ENCODE results near the gene KLC1.

Gene KLC1

DNA sequence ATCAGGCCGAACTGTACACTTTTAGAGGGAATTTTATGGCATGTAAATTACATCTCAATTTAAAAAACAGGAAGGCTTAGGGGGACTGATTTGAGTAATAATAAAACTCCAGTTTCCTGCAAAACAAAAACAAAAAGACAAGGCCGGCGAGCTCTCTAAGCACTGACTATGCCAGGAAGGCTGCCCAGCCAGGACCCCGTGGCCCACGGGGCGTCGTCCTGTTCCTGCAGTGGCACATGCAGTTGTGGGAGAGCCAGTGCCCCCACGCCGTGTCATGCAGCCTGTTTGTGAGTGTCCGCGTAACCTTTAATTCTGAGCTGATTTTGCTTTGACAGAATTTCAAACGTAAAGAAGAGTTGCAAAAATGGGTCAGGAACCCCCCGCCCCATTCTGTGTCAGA is 75.7 kb downstream of the KLC1 start:
- no peak for DNase-seq

DNA sequence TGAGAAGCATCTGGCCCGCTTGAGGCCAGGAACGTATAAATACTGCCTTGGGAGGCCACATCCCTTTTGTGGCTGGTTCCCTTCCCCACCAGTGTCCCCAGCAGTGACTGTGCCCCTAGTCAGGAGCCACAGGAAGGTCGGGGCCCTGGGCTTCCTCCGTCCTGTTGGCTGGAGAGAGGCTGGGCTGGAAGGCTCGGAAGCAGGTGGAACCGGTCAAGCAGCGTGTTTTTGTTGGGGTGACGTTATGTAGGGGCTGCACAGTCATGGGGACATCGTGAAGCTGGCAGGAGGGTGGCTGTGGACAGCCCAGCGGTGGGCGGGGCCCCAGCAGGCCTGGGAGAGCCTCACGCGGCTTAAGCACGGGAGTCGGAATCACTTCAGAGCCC is 76.1 kb downstream of the KLC1 start:
- no peak for DNase-seq

DNA sequence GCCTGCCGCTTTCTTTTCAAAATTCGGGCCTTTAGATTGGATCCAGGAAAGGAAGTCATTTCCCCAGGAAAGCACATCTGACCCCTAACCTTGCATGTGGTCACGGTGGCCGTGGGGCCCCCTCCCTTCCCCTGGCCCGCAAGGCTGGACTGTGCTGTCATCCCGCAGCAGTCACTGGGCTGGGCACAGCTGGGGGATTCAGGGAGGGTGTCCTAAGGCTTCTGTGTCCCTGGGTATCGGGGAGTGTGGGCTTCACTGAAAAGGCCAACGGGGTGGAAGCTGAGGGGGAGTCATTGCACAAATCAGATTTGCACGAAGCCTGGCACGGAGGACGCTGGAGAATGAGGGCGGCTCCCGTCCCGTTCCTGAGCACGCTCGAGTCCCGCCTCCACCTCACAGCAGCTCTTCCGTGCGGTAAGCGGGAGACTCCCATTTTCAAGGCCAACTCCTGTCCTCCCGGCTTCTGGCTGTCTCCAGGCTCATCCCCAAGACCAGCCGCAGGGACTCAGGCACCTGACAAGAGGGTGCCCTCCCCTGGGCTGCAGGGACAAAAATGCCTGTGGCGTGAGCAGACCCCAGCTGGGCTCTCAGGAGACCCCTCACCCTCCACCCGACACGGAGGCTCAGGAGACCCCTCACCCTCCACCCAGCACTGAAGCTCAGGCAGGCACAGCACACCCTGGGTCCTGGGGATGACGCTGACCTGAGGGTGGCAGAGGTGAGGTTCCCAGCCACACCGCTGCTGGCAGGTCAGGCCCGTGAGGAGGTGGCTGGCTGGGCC is 76.7 kb downstream of the KLC1 start:
- no peak for DNase-seq

DNA sequence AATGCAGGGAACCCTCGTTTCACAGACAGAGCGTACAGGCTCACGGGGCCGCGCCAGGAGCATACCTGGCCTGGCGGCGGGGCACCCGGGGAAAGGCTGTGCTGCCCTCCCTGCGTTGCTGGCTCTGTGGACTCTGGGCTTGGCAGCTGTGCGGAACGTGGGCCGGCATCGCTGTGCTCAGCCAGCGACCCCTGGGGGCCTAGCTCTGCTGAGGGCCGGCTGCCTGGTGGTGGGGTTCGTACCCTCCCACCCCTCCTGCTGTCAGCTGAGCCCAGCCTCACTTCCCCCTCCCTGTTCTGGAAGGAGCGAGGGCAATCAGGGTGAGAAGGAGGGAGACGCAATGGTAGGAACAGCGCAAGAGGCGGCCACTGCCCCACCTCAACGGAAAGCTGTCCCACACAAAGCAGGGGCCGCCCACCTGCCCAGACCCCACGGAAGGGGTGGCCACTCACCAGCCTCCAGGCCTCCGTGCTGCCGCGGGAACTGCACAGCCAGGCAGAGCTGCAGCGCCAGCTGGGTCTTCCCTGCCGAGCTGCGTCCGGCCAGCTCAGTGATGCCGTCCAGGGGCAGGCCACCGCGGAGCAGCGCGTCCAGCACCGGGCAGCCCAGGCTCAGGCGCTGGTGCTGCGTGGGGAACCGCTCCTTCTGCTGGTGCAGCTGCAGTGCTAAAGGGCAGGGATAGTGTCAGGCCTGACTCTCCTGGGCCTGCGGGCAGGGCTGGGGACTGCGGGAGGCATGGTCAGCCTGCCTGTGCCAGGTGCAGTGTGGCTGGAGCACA is 77.7 kb downstream of the KLC1 start:
- no peak for DNase-seq

DNA sequence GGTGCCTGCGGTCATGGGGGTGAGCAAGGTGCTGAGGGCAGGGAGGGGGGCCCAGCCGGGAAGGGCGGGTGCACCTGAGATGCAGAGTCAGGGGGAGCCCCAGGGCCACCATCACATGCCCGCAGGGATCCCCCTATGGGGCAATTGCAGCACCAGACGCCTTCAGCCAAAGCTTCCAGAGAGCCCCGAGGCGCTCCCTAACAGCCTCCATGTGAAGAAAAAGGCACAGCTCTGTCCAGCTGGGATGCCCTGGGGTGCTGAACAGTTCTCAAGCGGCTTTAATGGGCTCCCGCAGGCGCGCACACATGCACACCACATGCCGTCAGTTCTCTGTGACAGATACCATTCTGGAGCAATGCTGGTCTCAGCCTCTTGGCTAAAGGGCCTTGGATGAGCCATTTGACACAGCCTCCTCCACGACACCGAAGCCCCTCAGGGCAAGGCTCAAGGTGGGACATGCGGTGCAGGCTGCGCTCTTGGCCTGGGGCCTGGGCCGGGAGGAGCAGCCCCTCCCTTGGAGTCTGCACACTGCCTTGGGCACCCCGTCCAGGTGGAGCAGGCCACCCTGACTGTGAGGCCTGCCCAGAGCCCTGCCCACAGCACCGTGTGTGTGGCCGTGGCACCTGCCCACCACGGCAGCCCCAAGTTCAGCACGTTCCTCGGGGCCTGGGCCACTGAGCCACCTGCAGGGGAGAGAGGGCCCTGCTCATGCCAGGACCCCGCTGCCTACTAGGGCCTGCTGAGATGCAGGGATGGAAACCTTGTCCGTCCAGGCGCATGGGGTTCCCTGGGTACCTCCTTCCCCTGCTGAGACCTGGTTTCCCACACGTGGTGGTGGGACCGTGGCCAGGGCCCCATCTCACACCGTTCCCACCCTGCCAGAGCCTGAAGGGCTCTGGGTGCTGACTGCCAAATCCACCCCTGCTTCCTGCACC is 78.6 kb downstream of the KLC1 start:
- DNase-seq = no peak

DNA sequence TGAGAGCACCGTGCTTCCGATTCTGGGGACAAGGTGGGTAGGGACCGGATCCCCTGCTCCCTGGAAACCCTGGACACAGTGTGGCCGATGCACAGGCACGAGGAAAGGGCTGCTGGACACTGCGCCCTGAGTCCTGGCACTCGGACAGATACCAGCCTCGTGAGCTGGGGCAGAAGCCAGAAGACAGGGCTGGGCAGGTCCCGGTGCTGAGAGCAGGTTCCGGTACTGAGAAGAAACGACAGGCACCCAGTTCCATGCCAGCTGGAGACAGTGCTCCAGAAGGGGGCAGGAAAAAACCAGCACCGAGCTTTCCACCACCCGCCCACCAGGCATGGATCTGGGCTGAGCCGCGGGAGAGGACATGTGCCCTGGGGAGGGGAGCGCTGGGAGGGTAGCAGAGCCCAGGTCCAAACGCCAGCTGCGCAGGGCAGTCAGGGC is 79.8 kb downstream of the KLC1 start:
- no peak for DNase-seq

- DNase-seq = no peak
These were observed 80.8 kb downstream of the KLC1 start for GRCh38 chr14:103709814-103710213.

GRCh38 chr14:103710771-103711377 is 81.9 kb downstream of the KLC1 start:
- no peak for DNase-seq

DNA sequence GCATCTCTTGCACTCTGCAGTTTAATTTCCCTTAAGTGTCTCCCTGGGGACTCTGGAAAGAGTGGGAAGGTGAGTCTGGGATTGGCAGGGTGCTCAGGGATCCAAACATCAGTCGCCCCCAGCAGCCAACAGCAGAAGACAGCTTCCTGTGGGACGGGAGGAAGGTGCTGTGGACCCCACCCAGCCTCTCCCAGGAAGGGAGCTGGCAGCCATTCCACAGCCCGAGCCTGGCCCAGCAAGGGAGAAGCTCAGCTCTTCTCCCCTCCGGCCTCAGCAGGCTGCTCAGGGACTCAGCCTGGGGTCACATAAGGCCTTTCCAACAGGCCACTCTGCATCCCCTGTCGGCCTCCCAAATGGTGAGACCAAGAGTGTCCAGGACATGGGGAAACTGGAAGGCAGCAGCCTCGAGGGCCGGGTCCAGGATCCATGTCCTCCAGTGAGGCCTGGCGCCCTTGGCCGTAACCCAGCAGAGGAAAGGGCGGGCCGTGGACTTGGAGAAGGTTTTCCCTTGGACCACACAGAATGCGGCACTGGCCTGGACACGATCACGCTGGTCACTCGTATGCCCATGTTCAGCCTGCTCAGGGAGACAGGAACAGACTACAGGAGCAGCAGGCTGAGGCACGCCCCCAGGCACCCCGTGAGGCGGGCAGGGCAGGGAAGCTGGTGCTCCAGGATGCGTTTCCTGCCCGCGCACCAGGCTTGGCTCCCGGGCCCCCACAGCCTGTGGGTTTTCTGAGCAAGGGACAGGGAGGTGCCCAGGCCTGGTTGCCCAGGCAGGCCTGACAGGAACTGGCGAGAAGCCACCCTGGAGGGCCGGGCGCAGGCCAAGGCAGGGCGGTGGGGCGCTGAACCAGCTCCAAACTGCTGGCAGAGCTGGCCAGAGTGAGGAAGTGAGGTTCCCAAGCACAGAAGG is 82.8 kb downstream of the KLC1 start:
- DNase-seq = no peak

GRCh38 chr14:103712633-103713247 is 83.7 kb downstream of the KLC1 start:
- no peak for DNase-seq

- DNase-seq = no peak
These were observed 84.5 kb downstream of the KLC1 start for GRCh38 chr14:103713304-103714062.

DNA sequence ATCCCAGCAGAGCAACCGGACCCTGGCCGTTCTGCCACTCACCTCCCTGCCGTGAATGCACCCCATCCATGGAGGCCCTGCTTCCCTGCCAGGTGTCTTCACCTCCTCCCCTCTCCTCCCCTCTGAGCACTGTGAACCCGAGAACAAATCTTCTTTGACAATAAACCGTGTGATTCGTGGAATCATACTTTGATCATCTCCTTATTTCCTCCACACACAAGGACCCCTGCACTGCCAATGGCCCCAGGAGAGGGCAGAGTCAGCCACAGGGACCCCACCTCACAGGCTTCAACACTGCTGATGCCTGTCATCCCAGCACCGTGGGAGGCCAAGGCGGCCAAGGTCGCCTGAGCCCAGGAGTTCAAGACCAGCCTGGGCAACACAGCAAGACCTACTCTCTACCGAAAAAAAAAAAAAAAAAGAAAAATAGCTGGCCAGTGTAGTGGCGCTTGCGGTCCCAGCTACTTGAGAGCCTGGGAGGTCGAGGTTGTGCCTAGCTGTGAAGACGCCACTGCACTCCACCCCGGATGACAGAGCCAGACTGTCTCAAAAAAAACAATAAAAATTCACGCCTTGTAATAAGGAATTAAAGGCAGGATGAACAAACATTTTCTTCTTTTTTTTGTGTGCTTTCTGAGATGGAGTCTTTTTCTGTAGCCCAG is 85.2 kb downstream of the KLC1 start:
- DNase-seq = no peak

- peak; percentile 94 for DNase-seq
These were observed 86.3 kb downstream of the KLC1 start, which contains the start of the genes XRCC3 and ZFYVE21 for GRCh38 chr14:103715052-103716000. XRCC3 (minus strand) TSS chr14:103715451; CDS start chr14:103711087, 4,364 bp downstream. ZFYVE21 (plus strand) TSS chr14:103715810; CDS start chr14:103715842, 32 bp downstream.

DNA sequence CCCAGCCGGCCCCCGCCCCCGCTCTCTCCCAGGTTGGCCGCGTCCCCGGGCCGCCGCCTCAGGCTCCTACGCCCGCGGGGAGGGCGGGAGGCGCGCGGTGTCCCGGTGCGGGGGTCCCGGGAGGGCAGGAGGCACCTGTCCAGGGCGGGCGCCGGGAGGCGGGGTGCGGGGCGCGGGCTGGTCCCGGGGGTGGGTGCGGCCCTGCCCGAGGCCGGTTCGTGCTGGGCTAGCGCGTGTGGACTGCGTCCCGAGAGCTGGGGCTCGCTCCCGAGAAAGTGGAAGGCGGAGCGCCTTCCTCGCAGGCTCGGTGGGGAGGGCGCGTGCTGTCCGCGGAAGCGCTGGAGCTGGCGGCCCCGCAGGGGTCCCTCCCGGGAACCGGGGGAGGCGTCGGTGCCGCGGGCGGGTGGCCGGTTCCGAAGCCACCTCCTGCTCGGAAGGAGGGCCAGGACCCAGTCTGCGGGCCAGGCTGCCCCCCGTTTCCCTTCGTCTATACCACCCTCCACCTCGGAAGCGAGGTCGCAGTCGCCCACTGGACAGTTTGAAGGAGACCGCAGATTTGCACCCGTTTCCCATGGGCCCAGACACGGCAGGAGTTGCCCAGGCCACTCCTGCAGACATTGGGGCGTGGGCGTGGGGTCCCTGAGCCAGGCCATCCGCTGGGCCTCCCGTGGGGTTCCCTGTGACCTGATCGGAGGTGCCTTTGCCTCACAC is 87.2 kb downstream of the KLC1 start:
- peak; percentile 41 for DNase-seq

DNA sequence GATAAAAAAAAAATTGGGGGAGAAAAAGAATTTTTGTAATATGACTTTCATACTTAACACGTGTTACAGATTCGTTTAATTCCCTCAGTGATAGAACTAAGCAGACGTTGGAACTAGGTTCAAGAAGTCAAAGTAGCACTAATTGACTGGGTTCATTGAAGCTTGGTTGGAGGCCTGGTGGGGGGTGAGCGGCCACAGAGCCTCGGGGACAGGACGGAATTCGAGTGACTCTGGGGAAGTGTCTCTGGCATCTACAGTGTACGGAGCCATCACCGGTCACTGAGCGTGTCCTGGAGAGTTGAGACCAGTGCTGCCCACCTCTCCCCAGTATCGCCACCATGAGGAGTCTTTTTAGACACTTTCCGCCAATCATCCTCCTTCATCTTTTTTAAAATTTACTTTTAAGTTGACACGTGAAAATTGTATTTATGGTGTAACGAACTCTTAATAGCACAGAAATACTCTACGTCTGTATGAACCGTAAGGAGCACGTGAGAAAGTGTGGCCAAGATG is 87.9 kb downstream of the KLC1 start:
- DNase-seq = no peak

DNA sequence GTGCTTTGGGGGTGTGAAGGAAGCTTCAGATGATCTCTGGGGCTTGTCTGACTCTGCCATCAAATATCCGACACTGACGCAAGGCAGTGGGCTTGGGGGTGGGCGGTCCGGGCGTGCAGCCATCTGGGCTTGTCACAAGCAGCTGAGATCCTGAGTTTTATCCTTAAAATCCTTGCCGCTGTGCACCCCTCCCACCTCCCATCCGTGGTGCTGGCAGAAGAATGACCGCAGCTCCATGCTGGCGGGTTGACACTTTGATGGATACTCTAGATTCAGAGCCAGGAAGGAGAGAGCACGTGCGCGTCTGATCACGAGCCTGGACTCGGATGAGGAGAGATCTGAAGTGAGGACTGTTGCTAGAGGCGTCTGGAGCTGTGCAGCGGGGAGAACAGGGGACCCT is 89.6 kb downstream of the KLC1 start:
- DNase-seq = no peak

DNA sequence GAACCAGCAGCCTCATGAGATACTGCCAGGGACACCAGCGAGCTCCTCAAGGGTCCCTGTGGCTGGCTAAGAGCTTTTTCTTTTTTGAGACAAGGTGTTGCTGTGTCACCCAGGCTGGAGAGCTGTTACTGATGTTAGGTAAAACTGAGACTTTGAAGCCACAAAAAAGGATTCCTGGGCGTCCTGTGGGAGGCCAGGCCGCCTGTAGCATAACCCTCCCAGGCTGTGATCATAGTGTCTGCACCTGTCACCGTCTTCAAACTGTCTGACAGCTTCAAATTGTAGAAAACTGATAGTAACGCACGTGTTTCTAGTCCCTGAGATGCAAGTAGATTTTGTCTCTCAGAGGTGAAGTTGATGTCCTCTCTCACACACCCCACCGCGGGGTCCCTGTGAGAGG is 90.7 kb downstream of the KLC1 start:
- DNase-seq = no peak

Measured in right kidney (tissue), 1 donor.